ENCODE data around the gene GOLGA3. TPM values are rescaled to one million over a fixed set of nuclear protein-coding genes. Genes with fewer than 3 reads are reported as not detected.
"Not testable (repeated sequence)": the region's sequence is repeated elsewhere in the genome, so short reads cannot be mapped to it uniquely, and the experiment has no call there.

GOLGA3 gene
- total RNA-seq, 1 donor from 2014 or later, result 63.8 TPM

DNA sequence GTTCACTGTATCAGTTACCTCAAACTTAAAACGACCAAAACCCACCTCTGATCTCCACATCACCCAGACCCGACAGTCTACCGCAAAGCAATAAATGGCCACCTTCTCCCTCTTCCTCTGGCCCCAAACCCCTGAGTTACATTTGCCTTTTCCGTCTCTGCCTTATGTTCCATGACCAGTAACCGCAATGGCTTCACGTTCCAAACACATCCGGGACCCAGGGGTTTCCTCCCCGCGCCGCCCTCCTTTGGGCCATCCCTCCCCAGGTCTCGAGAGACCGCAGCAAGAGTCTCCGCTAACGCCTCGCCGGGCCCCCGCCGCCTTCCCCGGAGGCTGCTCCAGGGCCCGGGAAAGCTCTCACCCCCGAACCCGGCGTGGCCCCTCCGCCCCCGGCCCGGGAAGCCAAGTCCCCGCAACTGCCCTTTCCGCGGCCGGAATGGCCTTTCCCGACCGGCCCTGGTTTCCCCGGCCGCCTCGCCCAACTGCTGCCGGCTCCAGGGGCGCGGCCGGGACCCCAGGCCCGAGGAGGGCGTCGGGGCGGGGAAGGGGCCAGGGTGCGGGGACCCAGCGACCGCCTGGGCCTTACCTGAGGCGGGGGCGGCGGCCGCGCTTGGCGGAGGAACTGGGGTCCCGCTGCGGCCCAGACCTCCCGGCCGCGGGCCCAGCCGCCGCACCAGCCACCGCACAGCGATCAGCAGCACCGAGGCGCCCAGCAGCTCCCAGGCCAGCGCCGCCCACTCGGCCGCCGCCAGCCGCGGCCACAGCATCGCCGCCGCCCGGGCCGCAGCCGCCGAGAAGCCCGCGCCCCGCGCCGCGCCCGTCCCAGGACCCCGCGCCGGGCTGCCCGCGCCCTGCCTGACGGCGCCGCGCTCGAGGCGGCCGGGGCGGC is 67.4 kb downstream of the GOLGA3 start, which contains the start of gene ANKLE2:
TSS of gene ANKLE2 (minus strand) at position 801 of the 889 bp plus-strand sequence. CDS start at position 767, 34 bp downstream.
- H3K36me3 Mint-ChIP-seq, result peaks cover 4% of the 10 kb centered on the region
- TF ChIP-seq, protein P1, sequence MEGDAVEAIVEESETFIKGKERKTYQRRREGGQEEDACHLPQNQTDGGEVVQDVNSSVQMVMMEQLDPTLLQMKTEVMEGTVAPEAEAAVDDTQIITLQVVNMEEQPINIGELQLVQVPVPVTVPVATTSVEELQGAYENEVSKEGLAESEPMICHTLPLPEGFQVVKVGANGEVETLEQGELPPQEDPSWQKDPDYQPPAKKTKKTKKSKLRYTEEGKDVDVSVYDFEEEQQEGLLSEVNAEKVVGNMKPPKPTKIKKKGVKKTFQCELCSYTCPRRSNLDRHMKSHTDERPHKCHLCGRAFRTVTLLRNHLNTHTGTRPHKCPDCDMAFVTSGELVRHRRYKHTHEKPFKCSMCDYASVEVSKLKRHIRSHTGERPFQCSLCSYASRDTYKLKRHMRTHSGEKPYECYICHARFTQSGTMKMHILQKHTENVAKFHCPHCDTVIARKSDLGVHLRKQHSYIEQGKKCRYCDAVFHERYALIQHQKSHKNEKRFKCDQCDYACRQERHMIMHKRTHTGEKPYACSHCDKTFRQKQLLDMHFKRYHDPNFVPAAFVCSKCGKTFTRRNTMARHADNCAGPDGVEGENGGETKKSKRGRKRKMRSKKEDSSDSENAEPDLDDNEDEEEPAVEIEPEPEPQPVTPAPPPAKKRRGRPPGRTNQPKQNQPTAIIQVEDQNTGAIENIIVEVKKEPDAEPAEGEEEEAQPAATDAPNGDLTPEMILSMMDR (IDR thresholded peaks at IDR 0.05; ENCODE audit: unreplicated experiment), result no peak
- DNase-seq (ENCODE audit: low spot score in 2 of 2, unreplicated experiment in 2 of 2), result peak in 1 of 2 experiments; percentile 70

GRCh38 chr12:132759359-132759758 is 69.3 kb downstream of the GOLGA3 start:
- peaks cover 12% of the 10 kb centered on the region for H3K4me1 Mint-ChIP-seq
- TF ChIP-seq, protein P1 (IDR thresholded peaks at IDR 0.05; ENCODE audit: unreplicated experiment), result no peak
- H3K36me3 Mint-ChIP-seq, result peaks cover 12% of the 10 kb centered on the region
- peak overlapping the region; percentile 16 for H3K27ac Mint-ChIP-seq
- H3K9me3 Mint-ChIP-seq, result no peaks in the 10 kb centered on the region
- DNase-seq (ENCODE audit: low spot score in 2 of 2, unreplicated experiment in 2 of 2), result no peak
- no peak overlapping the region for H3K4me3 Mint-ChIP-seq
- no peaks in the 10 kb centered on the region for H3K27me3 Mint-ChIP-seq (ENCODE audit: low read depth)

More for the DNA sequence above, 67.4 kb downstream of the GOLGA3 start, which contains the start of gene ANKLE2:
- peaks cover 12% of the 10 kb centered on the region for H3K4me1 Mint-ChIP-seq
- no peaks in the 10 kb centered on the region for H3K9me3 Mint-ChIP-seq
- H3K4me3 Mint-ChIP-seq, result peak within 1 kb of the TSS; percentile 89
- H3K27ac Mint-ChIP-seq, result peak within 1 kb of the TSS; percentile 97
- no peaks in the 10 kb centered on the region for H3K27me3 Mint-ChIP-seq (ENCODE audit: low read depth)

DNA sequence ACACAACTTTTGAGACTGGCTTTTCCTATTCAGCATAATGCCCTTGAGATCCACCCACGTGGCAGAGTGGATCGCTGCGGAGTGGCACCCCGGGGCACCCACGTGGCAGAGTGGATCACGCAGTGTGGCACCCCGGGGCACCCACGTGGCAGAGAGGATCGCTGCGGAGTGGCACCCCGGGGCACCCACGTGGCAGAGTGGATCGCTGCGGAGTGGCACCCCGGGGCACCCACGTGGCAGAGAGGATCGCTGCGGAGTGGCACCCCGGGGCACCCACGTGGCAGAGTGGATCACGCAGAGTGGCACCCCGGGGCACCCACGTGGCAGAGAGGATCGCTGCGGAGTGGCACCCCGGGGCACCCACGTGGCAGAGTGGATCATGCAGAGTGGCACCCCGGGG is 69.8 kb downstream of the GOLGA3 start:
- H3K27ac Mint-ChIP-seq; H3K4me3 Mint-ChIP-seq; DNase-seq (ENCODE audit: low spot score in 2 of 2, unreplicated experiment in 2 of 2); H3K9me3 Mint-ChIP-seq; H3K27me3 Mint-ChIP-seq (ENCODE audit: low read depth): not testable (repeated sequence)
- H3K36me3 Mint-ChIP-seq, result peaks cover 15% of the 10 kb centered on the region
- peaks cover 12% of the 10 kb centered on the region for H3K4me1 Mint-ChIP-seq

GRCh38 chr12:132754160-132754932 is 74.3 kb downstream of the GOLGA3 start:
- Mint-ChIP-seq H3K27ac (no peak overlapping the region), H3K27me3 (ENCODE audit: low read depth) (no peaks in the 10 kb centered on the region), H3K9me3 (no peaks in the 10 kb centered on the region), H3K4me1 (no peaks in the 10 kb centered on the region), H3K36me3 (peaks cover 25% of the 10 kb centered on the region), H3K4me3 (no peak overlapping the region)
- TF ChIP-seq, protein P1 (IDR thresholded peaks at IDR 0.05; ENCODE audit: unreplicated experiment), result no peak
- no peak for DNase-seq (ENCODE audit: low spot score in 2 of 2, unreplicated experiment in 2 of 2)

GRCh38 chr12:132753670-132754069 is 75.0 kb downstream of the GOLGA3 start:
- H3K36me3 Mint-ChIP-seq, result peaks cover 27% of the 10 kb centered on the region
- H3K27me3 Mint-ChIP-seq (ENCODE audit: low read depth); H3K9me3 Mint-ChIP-seq; H3K4me1 Mint-ChIP-seq; H3K4me3 Mint-ChIP-seq; H3K27ac Mint-ChIP-seq; DNase-seq (ENCODE audit: low spot score in 2 of 2, unreplicated experiment in 2 of 2): not testable (repeated sequence)

- H3K4me1 Mint-ChIP-seq, result no peaks in the 10 kb centered on the region
Measured at GRCh38 chr12:132748319-132748718, 80.3 kb downstream of the GOLGA3 start.

More at GRCh38 chr12:132748319-132748718, 80.3 kb downstream of the GOLGA3 start:
- Mint-ChIP-seq H3K27ac (no peak overlapping the region), H3K27me3 (ENCODE audit: low read depth) (no peaks in the 10 kb centered on the region), H3K4me3 (no peak overlapping the region), H3K36me3 (peaks cover 42% of the 10 kb centered on the region), H3K9me3 (no peaks in the 10 kb centered on the region)
- TF ChIP-seq, protein P1 (IDR thresholded peaks at IDR 0.05; ENCODE audit: unreplicated experiment), result no peak
- DNase-seq (ENCODE audit: low spot score in 2 of 2, unreplicated experiment in 2 of 2), result no peak
